HG03558 (cell line): Measurements from ENCODE around the gene CLCNKB.
"Not testable (repeated sequence)": the region's sequence is repeated elsewhere in the genome, so short reads cannot be mapped to it uniquely, and the experiment has no call there.

Experiments
- ATAC-seq: cut with Tn5 transposase; IDR thresholded peaks from one replicate; pipeline ENCODE4 v1.9.1; 2021; ENCODE audit warnings: moderate number of reproducible peaks; ENCODE audit not compliant: unreplicated experiment; ENCODE audit errors: extremely low read depth

Gene CLCNKB

GRCh38 chr1:16055613-16056520, 12.3 kb downstream of the CLCNKB start:
- no peak for ATAC-seq

DNA sequence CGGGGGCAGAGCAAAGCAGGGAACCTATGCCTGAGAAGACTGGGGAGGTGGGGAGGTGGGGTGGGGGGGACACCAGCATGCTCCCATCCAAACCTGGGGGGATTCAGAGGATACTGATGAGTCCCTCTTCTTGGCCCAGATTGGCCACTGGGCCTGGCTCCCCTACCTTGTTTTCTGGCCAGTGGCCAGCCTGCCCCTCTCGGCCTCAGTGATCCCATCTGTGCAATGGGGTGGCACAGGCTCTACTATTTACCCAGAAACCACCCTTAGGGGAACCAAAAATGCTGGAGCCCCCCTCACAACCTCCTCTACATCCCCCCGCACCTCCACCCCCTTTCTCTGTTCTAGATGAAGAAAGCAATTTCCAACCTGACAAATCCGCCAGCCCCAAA, 12.9 kb downstream of the CLCNKB start:
- not testable (repeated sequence) for ATAC-seq

DNA sequence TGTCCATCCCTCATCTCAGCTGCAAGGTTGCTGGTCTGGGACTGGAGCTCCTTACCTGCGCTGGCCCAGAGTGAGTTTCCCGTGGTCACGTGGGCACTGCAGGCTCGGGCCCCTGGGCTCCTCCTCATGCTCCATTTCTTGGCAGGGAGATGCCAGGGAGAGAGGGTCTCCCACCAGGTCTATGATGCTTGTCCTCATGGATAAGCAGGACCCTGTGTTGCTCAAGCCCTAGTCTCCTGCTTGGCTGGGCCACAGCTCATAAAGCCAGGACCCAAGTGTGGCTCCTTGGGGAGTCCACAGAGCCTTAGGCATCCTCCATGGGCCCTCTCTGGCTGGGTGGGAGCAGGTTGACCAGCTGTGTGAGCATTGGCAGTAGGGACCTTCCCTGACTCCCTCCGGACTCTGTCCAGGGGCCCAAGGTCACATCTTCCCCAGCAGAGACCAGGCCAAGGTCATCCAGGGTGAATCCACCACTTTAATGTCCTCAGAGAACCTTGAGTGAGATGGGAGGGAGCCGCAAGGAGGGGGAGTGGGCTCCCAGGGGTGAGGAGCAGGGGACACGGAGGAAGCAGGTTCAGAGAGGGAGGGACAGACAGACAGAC, 13.8 kb downstream of the CLCNKB start:
- not testable (repeated sequence) for ATAC-seq

- ATAC-seq, result not testable (repeated sequence)
Observed at GRCh38 chr1:16058394-16059120, 15.0 kb downstream of the CLCNKB start.

DNA sequence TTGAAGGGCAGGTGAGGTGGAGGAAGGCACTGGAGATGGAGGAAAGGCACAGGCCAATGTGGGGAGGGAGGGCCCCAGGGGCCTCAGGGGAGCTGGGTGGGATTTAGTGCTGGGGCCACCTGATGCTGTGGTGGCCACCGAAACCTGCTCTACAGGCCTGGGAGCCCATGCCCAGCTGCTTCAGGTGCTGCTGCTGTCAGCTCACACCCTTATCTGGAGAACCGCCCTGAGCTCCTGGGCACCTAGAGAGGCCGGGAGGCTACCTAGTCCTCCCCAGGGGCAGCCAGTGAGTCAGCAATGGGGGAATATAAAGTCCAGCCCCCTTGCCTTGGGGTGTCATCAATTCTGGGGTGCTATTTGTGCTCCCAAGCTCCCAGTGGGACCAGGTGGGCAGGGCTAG, 17.7 kb downstream of the CLCNKB start:
- ATAC-seq, result no peak

DNA sequence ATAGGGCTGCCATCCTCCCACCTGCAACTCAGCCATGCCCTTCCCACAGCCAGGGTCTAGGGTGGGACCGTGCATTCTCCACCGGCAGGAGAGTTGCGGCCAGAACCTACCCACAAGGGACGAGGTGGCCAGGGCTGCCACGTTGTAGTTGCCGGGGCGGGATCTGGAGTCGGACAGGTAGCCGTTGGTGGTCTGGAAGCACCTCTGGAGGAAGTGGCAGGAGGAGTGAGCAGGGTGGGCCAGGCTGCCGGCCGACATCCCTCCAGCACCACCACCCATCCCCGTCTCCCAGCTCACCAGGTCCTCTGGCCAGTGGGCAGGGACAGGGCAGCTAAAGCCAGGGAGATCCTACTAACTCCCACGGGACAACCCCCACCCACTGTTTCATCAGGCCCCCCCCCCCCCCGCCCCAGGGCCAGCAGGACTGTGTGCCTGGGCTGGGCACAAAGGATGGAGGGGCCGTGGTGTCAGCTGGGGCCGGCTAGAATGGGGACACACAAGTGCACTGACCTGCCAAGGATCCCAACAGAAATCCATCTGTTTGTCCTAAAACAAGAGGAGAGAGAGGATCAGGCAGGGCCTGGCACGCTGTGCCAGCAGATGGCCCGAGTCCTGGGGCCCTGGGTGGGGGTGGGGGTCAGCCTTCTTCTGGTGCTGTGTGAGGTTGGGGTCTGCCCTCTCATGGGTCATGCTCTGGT, 18.6 kb downstream of the CLCNKB start:
- not testable (repeated sequence) for ATAC-seq

GRCh38 chr1:16062687-16063075, 19.1 kb downstream of the CLCNKB start:
- not testable (repeated sequence) for ATAC-seq

DNA sequence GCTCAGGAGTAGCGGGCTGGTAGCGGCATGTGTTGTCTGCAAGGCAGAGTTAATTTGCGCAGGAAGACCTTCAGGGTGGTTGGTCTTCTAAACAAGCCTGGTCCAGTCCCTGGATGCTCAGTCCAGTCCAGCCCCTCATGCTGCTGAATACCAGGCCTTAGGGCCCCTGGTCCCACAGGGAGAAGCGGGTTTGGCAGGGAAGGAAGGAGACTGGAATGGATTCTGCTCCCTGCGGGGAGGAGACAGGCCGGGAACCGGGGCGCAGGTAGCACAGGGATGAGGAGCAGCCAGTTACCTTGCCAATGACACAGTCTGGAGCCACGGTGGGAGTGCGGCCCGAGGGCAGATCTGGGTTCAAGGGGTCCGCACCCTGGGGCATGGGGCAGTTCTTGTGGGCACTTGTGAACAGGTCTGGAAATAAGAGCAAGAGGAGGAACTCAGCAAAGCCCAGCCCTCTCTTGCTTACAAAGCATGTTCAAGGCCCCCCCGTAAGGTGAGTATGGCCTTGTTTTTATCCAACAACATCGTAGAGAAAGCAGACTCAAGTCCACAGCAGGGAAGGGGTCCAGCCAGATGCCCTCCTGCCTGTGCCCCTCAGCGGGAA, 19.7 kb downstream of the CLCNKB start:
- no peak for ATAC-seq

DNA sequence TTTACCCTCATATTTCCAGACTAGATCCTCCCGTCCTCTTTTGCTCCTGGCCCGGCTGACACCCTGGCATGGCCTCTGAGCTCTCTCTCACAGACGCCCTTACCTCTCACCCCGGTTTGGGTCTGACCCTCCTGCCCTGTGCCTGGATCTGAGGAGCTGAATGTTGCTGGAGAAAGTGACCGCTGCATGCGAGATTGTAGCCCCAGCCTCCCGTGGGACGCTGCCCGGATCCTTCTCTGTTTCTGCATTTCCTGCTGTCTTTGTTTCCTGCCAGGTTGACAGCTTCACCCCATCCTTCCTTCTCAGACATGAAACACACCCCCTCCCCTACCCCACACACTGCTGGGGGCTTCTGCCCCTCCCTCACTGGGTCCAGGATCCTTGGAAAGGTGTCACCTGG, 20.3 kb downstream of the CLCNKB start:
- ATAC-seq, result no peak

- no peak for ATAC-seq
Observed at GRCh38 chr1:16064536-16065268, 21.1 kb downstream of the CLCNKB start.

DNA sequence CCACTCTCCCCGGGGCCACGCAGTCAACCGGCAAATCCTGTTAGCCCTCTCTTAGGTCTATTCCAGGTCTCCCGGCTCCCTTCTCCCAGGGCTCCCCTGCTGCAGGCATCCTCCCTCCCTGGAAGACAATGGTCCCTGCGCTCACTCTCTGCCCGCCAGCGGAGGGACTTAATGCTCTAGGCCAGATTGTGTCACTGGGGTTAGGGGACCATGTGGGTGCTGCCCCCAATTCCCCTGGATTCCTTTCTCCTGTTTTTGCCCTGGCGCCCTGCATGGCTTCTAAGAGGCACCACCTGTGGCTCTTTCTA, 21.6 kb downstream of the CLCNKB start:
- ATAC-seq, result no peak

GRCh38 chr1:16066245-16066644, 22.7 kb downstream of the CLCNKB start:
- ATAC-seq, result no peak

DNA sequence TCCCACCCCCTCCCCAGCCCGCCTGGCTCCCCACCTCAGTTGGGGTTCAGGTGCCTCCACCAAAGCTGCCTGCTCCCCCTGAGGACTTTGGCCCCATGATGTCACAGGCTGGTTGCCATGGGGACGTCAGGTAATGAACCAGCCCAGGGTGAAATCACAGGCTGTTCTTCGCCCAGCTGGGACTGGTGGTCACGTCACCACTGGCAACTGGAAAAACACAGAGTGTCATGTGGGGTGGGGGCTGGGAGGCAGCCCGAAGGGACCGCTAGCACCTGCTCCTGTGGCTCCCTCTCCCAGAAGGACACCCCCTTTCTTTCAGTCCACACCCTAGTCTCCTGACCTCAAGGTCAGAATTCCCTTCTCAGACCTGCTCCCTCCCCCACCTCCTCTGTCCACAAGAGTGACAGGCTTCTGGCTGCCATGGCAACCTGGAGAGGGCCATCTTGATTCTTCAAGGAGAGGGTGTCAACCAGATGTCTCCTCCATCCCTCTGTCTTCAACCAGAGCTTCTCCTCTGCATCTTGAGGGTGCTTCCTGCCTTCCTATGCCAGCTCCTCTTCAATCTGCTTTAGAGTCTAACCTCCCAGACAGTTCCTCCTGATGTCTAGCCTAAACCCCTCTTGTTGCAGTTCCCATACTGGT, 23.7 kb downstream of the CLCNKB start:
- no peak for ATAC-seq

- ATAC-seq, result no peak
Observed at GRCh38 chr1:16067933-16068332, 24.4 kb downstream of the CLCNKB start.

DNA sequence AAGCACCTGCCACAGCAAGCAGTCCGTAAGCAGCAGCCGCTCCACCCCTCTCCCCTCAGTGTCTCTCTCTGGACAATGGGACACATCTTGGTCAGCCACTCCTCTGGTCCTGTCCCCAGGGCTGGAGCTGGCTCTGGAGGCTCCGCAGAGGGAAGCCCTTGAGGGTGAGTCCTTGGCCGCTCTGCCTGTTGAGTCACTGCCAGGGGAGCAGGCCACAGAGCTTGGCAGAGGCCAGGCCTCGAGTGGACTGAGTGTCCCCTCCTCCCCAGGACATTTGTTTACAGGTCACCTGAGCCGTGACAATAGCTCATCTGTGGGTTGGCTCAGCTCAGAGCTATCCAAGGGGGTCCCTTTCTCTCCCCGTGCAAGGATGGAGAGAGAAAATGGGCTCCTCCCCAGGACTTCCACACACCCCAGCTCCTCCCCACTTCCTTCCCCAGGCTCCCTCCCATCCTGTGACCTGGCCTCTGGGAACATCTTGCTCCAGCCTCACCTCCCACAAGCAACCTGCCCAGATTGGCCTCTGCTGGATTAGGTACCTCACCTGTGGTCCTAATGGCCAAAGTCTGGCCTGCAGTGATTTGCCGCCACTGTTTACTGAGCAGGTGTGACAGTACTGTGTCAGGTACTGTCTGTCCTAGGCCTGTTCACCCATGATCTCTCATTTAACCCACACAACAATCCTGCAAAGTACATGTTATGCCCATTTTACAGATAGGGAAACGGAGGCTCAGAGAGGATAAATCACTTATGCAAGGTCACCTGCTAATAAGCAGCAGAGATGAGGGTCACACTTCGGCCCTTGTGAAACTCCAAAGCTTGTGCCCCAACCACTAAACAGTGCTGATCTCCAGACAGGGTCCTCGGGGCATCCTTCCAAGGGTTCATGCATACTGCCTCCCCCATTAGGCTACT, 25.0 kb downstream of the CLCNKB start:
- ATAC-seq, result no peak

- ATAC-seq, result no peak
Observed at GRCh38 chr1:16070640-16071355, 27.2 kb downstream of the CLCNKB start.

DNA sequence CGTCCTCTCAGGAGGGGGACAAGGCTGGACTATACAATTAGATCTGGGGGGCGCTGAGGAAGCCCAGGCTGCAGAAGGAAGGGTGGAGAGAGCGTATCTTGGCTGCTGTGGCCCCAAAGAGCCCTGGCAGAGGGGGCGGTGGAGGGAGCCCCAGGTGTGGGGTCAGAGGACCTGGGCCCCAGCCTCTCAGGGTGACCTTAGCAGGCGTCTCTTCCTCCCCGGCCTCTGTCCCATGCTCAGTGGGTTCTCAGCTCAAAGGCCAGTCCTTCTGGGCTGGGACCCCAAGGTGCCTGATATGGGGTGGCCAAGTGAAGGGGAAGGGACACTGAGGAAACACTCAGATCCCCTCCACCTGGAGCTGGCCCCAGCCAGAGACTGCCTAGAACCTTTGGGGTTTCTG, 28.0 kb downstream of the CLCNKB start:
- ATAC-seq, result no peak

DNA sequence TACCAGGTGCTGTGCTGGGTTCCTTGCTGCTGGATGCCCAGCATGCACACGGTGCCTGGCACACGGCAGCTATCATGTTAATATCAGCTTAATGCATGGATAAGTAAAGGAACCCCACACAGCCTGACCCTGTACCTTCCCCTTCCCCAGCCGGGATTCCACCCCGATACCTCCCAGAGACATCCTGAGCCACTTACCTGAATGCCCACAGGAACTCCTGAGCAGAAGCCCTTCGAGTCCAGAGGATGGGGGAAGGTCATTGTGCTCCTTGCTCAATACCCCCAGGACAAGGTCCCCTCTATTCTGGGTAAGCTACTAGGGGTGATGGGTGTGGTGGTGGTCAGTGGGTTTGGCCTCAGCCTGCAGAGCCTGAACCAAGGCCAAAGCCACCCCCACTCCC, 28.5 kb downstream of the CLCNKB start:
- no peak for ATAC-seq
